PC-3 (cell line): ENCODE data around the gene FBXO45.

Source experiments
- EZH2 ChIP-seq: fragments of 300-600 bp; sonication (generic); IDR thresholded peaks from one replicate; pipeline ENCODE4 v1.6.1; 2017; ENCODE audit warnings: antibody characterized with exemption, mild to moderate bottlenecking, low read length; ENCODE audit not compliant: unreplicated experiment
- EZH2phosphoT487 ChIP-seq: fragments of 300-600 bp; sonication (generic); IDR thresholded peaks from 2 replicates; pipeline ENCODE4 v1.6.1; 2018; ENCODE audit warnings: mild to moderate bottlenecking, antibody characterized with exemption, low read length, borderline replicate concordance
- TF ChIP-seq, protein P1 (sequence below): fragments of 300-600 bp; sonication (generic); conservative IDR thresholded peaks from 2 replicates; pipeline ENCODE4 v1.5.1; 2017; ENCODE audit warnings: antibody characterized with exemption, low read depth, mild to moderate bottlenecking, low read length

GRCh38 chr3:196537319-196537984, 31.0 kb upstream of the FBXO45 start:
- TF ChIP-seq EZH2 (no peak), EZH2phosphoT487 (no peak)
- TF ChIP-seq, protein P1, sequence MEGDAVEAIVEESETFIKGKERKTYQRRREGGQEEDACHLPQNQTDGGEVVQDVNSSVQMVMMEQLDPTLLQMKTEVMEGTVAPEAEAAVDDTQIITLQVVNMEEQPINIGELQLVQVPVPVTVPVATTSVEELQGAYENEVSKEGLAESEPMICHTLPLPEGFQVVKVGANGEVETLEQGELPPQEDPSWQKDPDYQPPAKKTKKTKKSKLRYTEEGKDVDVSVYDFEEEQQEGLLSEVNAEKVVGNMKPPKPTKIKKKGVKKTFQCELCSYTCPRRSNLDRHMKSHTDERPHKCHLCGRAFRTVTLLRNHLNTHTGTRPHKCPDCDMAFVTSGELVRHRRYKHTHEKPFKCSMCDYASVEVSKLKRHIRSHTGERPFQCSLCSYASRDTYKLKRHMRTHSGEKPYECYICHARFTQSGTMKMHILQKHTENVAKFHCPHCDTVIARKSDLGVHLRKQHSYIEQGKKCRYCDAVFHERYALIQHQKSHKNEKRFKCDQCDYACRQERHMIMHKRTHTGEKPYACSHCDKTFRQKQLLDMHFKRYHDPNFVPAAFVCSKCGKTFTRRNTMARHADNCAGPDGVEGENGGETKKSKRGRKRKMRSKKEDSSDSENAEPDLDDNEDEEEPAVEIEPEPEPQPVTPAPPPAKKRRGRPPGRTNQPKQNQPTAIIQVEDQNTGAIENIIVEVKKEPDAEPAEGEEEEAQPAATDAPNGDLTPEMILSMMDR, result peak; percentile 84
